H1 (cell line): ENCODE data around the gene NR1D2.

Experiments used
- CEBPB ChIP-seq: IDR thresholded peaks from 2 replicates; pipeline ENCODE4 v1.6.1; 2012; ENCODE audit warnings: low read depth, low read length
- CTCF ChIP-seq, 3 experiments: IDR thresholded peaks; 1 replicate in 2 of 3; 2 replicates in 1 of 3; pipeline versions ENCODE4 v1.5.1 to v1.6.1; 2011; ENCODE audit warnings: low read length in 3 of 3, mild to moderate bottlenecking in 3 of 3, inconsistent platforms in 2 of 3, low read depth in 1 of 3, moderate library complexity in 1 of 3; ENCODE audit not compliant: insufficient read depth in 1 of 3; ENCODE audit errors: control extremely low read depth in 1 of 3
- MAX ChIP-seq: IDR thresholded peaks from 2 replicates; pipeline ENCODE4 v1.6.1; 2012; ENCODE audit warnings: inconsistent platforms
- POLR2A ChIP-seq, 2 experiments: IDR thresholded peaks; 1 replicate in 1 of 2; 2 replicates in 1 of 2; pipeline ENCODE4 v1.6.1; 2011; ENCODE audit warnings: low read depth in 2 of 2, low read length in 2 of 2, mild to moderate bottlenecking in 2 of 2; ENCODE audit errors: control extremely low read depth in 1 of 2
- SIRT6 ChIP-seq: IDR thresholded peaks from one replicate; pipeline ENCODE4 v1.7.1; 2012; ENCODE audit warnings: low read length, inconsistent platforms
- TEAD4 ChIP-seq: IDR thresholded peaks from 2 replicates; pipeline ENCODE4 v1.6.1; 2012; ENCODE audit warnings: low read depth, low read length, inconsistent platforms, mixed read lengths

GRCh38 chr3:23995219-23995618 is 50.1 kb downstream of the NR1D2 start:
- TF ChIP-seq SIRT6 (no peak), CTCF (IDR thresholded peaks at IDR 0.05; ENCODE audit: control extremely low read depth in 1 of 3, insufficient read depth in 1 of 3, low read depth in 1 of 3, low read length in 3 of 3) (no peak), CEBPB (no peak), POLR2A (IDR thresholded peaks at IDR 0.05; ENCODE audit: control extremely low read depth in 1 of 2, low read depth in 2 of 2, low read length in 2 of 2) (no peak), MAX (no peak), TEAD4 (no peak)
